ENCODE results near the gene GCLC.

GRCh38 chr6:53481323-53481722 lies 63.6 kb downstream of the GCLC start:
- TF ChIP-seq CTCF (IDR thresholded peaks at IDR 0.05), result no peak
- no peak for TF ChIP-seq EZH2 (IDR thresholded peaks at IDR 0.05; ENCODE audit: borderline replicate concordance, insufficient read depth, low read depth, low read length, poor library complexity, severe bottlenecking)

Data from B cell (primary cell).